DOHH2 (cell line): ENCODE results near the gene TRIM66.

ENCODE experiments used
- H3F3A ChIP-seq: fragments of 200-600 bp; sonication (generic), shearing (Covaris generic); 2 replicates; pipeline ENCODE4 v1.6.0; 2016; ENCODE audit warnings: antibody characterized with exemption, mild to moderate bottlenecking; ENCODE audit not compliant: control insufficient read depth, insufficient read depth
- H3K27ac ChIP-seq: fragments of 200-600 bp; sonication (generic); 2 replicates; pipeline ENCODE4 v1.5.1; 2014; ENCODE audit warnings: low read depth, mild to moderate bottlenecking, low read length, moderate library complexity
- H3K27me3 ChIP-seq: fragments of 200-600 bp; sonication (generic); 2 replicates; pipeline ENCODE4 v1.6.1; 2014; ENCODE audit warnings: mild to moderate bottlenecking, low read length, mixed read lengths; ENCODE audit not compliant: control insufficient read depth
- H3K36me3 ChIP-seq: fragments of 200-600 bp; sonication (generic); 2 replicates; pipeline ENCODE4 v1.6.1; 2014; ENCODE audit warnings: mild to moderate bottlenecking, low read length, moderate library complexity, mixed read lengths; ENCODE audit not compliant: control insufficient read depth
- H3K4me1 ChIP-seq: fragments of 200-600 bp; sonication (generic); 2 replicates; pipeline ENCODE4 v1.6.1; 2014; ENCODE audit warnings: mild to moderate bottlenecking, low read length, mixed read lengths; ENCODE audit not compliant: control insufficient read depth
- H3K4me2 ChIP-seq: fragments of 200-600 bp; sonication (generic); 2 replicates; pipeline ENCODE4 v1.6.0; 2014; ENCODE audit warnings: mild to moderate bottlenecking, low read length, moderate library complexity
- H3K4me3 ChIP-seq: fragments of 200-600 bp; sonication (generic); 2 replicates; pipeline ENCODE4 v1.5.1; 2014; ENCODE audit warnings: mild to moderate bottlenecking, low read length, mixed read lengths
- H3K79me2 ChIP-seq: fragments of 200-600 bp; sonication (generic); 2 replicates; pipeline ENCODE4 v1.6.1; 2014; ENCODE audit warnings: mild to moderate bottlenecking, low read length, mixed read lengths; ENCODE audit not compliant: control insufficient read depth
- H3K9me2 ChIP-seq: fragments of 200-600 bp; sonication (generic); replicated peaks from 2 replicates; pipeline ENCODE4 v1.6.1; 2014; ENCODE audit warnings: mild to moderate bottlenecking, low read length, mixed read lengths; ENCODE audit not compliant: control insufficient read depth
- H3K9me3 ChIP-seq: fragments of 200-600 bp; sonication (generic); 2 replicates; pipeline ENCODE4 v1.6.1; 2014; ENCODE audit warnings: antibody characterized with exemption, low read length, mixed read lengths; ENCODE audit not compliant: control insufficient read depth, insufficient read depth
- H4K20me1 ChIP-seq: fragments of 200-600 bp; sonication (generic); 2 replicates; pipeline ENCODE4 v1.6.0; 2014; ENCODE audit warnings: low read depth, mild to moderate bottlenecking, antibody characterized with exemption, low read length, moderate library complexity; ENCODE audit not compliant: control insufficient read depth, insufficient read depth
- CTCF ChIP-seq: fragments of 200-600 bp; sonication (generic); IDR thresholded peaks from one replicate; pipeline ENCODE4 v1.5.1; 2014; ENCODE audit warnings: antibody characterized with exemption, mild to moderate bottlenecking, low read depth, low read length; ENCODE audit not compliant: poor library complexity, severe bottlenecking
- EZH2phosphoT487 ChIP-seq: fragments of 200-600 bp; sonication (generic); IDR thresholded peaks from 2 replicates; pipeline ENCODE4 v1.6.1; 2017; ENCODE audit warnings: borderline replicate concordance, mild to moderate bottlenecking, antibody characterized with exemption, low read length, moderate library complexity, mixed read lengths

TRIM66 gene

GRCh38 chr11:8654503-8654902, 28.0 kb downstream of the TRIM66 start:
- H4K20me1 ChIP-seq = no peaks in the 10 kb centered on the region
- no peaks in the 10 kb centered on the region; the same call in 1 of the 2 replicates for H3K36me3 ChIP-seq
- H3F3A ChIP-seq = no peaks in the 10 kb centered on the region
- no peaks in the 10 kb centered on the region for H3K9me2 ChIP-seq
- H3K4me1 ChIP-seq = no peaks in the 10 kb centered on the region
- no peak overlapping the region for H3K4me3 ChIP-seq
- no peaks in the 10 kb centered on the region for H3K27me3 ChIP-seq
- TF ChIP-seq EZH2phosphoT487 (no peak), CTCF (no peak)
- H3K4me2 ChIP-seq = no peak overlapping the region
- H3K79me2 ChIP-seq = no peaks in the 10 kb centered on the region
- no peaks in the 10 kb centered on the region for H3K9me3 ChIP-seq
- H3K27ac ChIP-seq = no peak overlapping the region

- no peak for TF ChIP-seq CTCF
- TF ChIP-seq EZH2phosphoT487 = no peak
- Histone ChIP-seq H3K4me3 (no peak overlapping the region), H4K20me1 (no peaks in the 10 kb centered on the region), H3K4me1 (no peaks in the 10 kb centered on the region), H3K27ac (no peak overlapping the region), H3K27me3 (no peaks in the 10 kb centered on the region), H3K79me2 (no peaks in the 10 kb centered on the region), H3K9me3 (no peaks in the 10 kb centered on the region), H3K36me3 (peaks cover 12% of the 10 kb centered on the region), H3K9me2 (no peaks in the 10 kb centered on the region), H3F3A (no peaks in the 10 kb centered on the region), H3K4me2 (no peak overlapping the region)
Measured at GRCh38 chr11:8652140-8652539, 30.3 kb downstream of the TRIM66 start.

- no peak overlapping the region for H3K4me2 ChIP-seq
- peaks cover 22% of the 10 kb centered on the region for H3K36me3 ChIP-seq
- no peaks in the 10 kb centered on the region for H3K27me3 ChIP-seq
- no peaks in the 10 kb centered on the region for H3K9me3 ChIP-seq
- H3K4me1 ChIP-seq = no peaks in the 10 kb centered on the region
- H3F3A ChIP-seq = no peaks in the 10 kb centered on the region
- no peaks in the 10 kb centered on the region for H3K79me2 ChIP-seq
- H3K27ac ChIP-seq = no peak overlapping the region
- no peaks in the 10 kb centered on the region for H4K20me1 ChIP-seq
- H3K9me2 ChIP-seq = no peaks in the 10 kb centered on the region
- no peak overlapping the region for H3K4me3 ChIP-seq
- TF ChIP-seq CTCF (no peak), EZH2phosphoT487 (no peak)
Measured at GRCh38 chr11:8650401-8650990, 32.0 kb downstream of the TRIM66 start.
